PC-9 (cell line): Measurements from ENCODE around the gene FAM90A26.
"Not testable (repeated sequence)": the region's sequence is repeated elsewhere in the genome, so short reads cannot be mapped to it uniquely, and the experiment has no call there.

Experiments used
- CTCF ChIP-seq: fragments of 200-600 bp; sonication (generic); conservative IDR thresholded peaks from 2 replicates; pipeline ENCODE4 v1.6.1; 2017; ENCODE audit warnings: mixed run types, antibody characterized with exemption, mild to moderate bottlenecking, moderate library complexity
- EZH2 ChIP-seq: fragments of 200-600 bp; sonication (generic); IDR thresholded peaks from 2 replicates; pipeline ENCODE4 v1.8.0; 2017; ENCODE audit warnings: antibody characterized with exemption, low read depth

DNA sequence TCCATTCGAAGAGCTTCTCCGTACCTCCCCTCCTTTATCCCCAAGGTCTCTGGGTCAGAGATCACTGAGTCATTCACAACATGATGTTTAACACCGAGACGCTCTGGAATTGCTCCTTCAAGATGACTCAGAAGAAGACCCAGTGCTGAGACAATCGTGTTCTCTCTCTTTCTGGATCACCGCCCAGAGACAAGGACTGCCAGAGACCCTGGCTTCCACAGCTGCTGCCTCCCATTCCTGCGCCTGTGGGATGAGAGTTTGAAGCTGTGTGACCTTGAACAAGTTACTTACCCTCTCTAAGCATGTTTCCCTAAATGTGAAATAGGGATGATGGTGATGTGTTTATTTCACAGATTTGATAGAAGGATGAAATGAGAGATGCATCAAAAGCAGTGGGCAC lies 38.8 kb upstream of the FAM90A26 start:
- not testable (repeated sequence) for TF ChIP-seq CTCF, EZH2
